ENCODE measurements around the gene CEACAM20.
A peak's percentile ranks its signal among the peaks of the same experiment; 100 is the strongest.

The CEACAM20 gene

DNA sequence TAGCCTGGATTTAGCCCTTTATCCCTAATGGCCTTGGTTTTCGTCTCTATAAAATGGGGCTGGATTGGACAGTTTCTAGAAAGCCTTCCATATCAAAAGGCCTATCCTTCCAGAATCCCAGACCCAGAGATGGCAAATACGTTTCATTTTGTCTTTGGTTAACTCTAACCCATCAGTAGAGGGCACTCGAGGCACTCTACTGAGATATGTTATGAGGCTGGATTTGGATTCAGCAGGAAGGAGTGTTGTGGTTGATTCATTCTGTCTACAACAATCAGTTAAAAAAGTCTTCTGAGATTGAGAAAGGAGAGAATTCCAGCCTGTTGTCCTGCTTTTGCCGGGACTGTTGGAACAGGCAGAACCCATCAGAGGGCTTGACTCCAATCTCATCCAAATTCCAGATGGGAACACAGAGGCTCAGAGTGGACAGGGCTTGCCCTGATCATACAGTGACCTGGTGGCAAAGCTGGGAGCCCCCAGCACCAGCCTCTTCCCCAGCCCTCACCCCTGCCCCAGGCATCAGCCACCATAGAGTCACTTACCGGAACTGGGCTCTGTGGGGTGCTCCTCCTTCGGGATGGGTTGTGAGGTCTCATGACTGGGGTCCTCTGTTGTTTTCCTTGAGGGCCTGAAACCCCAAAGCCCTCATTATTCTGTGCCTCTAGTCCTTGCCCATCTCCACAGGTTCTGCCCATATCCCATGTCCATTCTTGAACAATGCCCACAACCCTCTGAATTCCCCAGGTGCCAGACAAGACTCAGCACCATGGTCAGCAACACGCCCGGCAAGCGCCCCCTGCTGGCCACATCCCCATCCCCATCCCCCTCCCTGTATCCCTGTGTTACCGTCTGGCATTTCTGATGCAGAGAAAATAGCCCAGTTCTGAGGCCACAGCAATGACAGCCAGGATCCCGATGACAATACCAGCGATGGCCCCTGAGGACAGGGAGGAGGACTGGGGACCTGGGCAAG, 16.9 kb downstream of the CEACAM20 start:
- ChIA-PET CTCF (interaction anchor here (0.6 kb wide), 1 partner anchor 687 kb away, joined by 3 read pairs; no protein-coding TSS in a partner anchor), POLR2A (no interaction called here)
- no peak for TF ChIP-seq NFRKB (IDR thresholded peaks at IDR 0.05)
- peak; percentile 60 for DNase-seq (ENCODE audit: extremely low spot score)

DNA sequence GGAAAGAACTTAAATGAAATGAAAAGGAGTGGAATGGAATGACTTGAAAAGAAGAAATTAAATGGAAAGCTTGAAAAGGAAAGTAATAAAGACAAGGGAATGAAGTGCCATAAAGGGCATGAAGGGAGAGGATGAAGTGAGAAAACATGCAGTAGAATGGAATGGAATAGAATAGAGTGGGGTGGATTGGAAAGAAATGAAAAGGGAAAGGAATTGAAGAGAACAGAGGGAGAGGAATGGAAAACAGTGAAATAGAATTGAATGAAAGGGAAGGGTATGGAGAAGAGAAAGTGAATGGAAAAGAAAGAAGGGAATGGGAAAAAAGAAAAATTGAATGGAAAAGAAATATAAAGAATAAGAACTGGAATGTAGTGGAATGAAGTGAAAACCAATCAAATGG, 20.0 kb downstream of the CEACAM20 start:
- DNase-seq (ENCODE audit: extremely low spot score): no peak
- ChIA-PET CTCF (no interaction called here), POLR2A (no interaction called here)
- no peak for TF ChIP-seq TARDBP (IDR thresholded peaks at IDR 0.05)
- no peak for TF ChIP-seq ELF4 (IDR thresholded peaks at IDR 0.05)
- no peak for TF ChIP-seq FOXM1 (IDR thresholded peaks at IDR 0.05; ENCODE audit: borderline replicate concordance)
- TF ChIP-seq FOXA1 (IDR thresholded peaks at IDR 0.05): no peak
- no peak for TF ChIP-seq L3MBTL2 (conservative IDR thresholded peaks at IDR 0.05)
- TF ChIP-seq, protein P1, sequence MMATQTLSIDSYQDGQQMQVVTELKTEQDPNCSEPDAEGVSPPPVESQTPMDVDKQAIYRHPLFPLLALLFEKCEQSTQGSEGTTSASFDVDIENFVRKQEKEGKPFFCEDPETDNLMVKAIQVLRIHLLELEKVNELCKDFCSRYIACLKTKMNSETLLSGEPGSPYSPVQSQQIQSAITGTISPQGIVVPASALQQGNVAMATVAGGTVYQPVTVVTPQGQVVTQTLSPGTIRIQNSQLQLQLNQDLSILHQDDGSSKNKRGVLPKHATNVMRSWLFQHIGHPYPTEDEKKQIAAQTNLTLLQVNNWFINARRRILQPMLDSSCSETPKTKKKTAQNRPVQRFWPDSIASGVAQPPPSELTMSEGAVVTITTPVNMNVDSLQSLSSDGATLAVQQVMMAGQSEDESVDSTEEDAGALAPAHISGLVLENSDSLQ (IDR thresholded peaks at IDR 0.05): no peak
- TF ChIP-seq CTBP1 (IDR thresholded peaks at IDR 0.05; ENCODE audit: borderline replicate concordance): no peak
- no peak for TF ChIP-seq NFRKB (IDR thresholded peaks at IDR 0.05)
- no peak for TF ChIP-seq FOXK2 (IDR thresholded peaks at IDR 0.05)
- no peak for TF ChIP-seq ARNT (IDR thresholded peaks at IDR 0.05)
- TF ChIP-seq ZNF384 (IDR thresholded peaks at IDR 0.05): no peak
- no peak for TF ChIP-seq BHLHE40 (IDR thresholded peaks at IDR 0.05; ENCODE audit: borderline replicate concordance)
- no peak for TF ChIP-seq HDGF (IDR thresholded peaks at IDR 0.05; ENCODE audit: borderline replicate concordance)
- no peak for TF ChIP-seq LEF1 (IDR thresholded peaks at IDR 0.05; ENCODE audit: borderline replicate concordance)
- no peak for TF ChIP-seq SP1 (IDR thresholded peaks at IDR 0.05)
- no peak for TF ChIP-seq SUZ12 (IDR thresholded peaks at IDR 0.05)

DNA sequence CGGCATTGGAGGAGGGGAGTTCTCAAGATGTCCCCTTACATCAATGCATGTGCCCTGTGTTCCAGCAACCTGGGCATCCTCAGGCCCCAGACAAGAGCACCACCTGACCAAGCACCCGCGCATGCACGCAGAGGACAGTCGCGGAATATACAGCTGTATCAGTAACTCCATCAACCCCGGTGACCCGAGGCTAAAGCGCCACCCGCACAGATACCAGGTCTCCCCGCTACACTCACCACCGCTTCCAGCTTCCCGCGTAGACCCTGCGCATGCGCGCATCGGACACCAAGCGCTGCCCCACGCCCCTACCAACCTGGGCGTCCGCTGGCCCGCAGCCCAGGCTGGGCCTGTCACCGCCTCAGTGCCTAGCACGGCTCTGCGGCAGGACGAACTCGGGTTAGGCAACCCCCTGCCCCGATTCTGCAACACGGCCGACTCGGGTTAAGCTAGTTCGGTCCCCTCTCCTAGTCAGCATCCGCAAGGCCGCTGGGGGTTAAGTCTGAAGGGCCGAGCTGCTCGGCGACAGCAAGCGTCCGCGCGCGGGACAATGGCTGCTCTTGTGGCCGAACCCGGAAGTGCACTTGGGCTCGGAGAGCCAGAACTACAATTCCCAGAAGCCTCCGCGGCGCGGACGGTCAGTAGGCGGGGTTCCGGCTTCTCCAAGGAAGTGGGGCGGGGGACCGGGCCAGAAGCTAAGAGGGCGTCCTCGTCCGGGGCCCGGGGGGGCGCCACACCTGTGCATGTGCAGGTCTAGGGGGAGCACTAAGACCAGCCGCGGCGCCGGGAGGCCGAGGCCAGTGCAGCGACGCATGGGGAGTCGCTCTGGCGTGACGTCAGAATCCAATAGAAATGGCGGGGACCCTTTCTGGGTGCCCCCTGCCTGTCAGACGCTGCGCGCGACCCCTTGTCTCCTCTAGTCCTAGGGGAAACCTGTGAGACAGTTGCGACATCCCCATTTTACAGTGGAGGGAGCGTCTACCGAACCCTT, 29.2 kb downstream of the CEACAM20 start, which contains the start of gene ZNF180:
ZNF180 (minus strand) TSS at position 561 of the 988 bp plus-strand sequence. CDS start 3,188 bp downstream, outside the sequence.
- POLR2A ChIA-PET: interaction anchor here (0.7 to 1.4 kb wide), 7 partner anchors 9 to 406 kb away, joined by 3 to 7 read pairs (median 3); partner anchors contain the start of genes ZNF224, ZNF226 and ZNF227
- CTCF ChIA-PET: interaction anchor here (0.6 kb wide), 1 partner anchor 456 kb away, joined by 3 read pairs; no protein-coding TSS in a partner anchor
- DNase-seq (ENCODE audit: extremely low spot score): peak; percentile 95
- TF ChIP-seq FOXA1 (IDR thresholded peaks at IDR 0.05) (no peak), FOXM1 (IDR thresholded peaks at IDR 0.05; ENCODE audit: borderline replicate concordance) (no peak), CTBP1 (IDR thresholded peaks at IDR 0.05; ENCODE audit: borderline replicate concordance) (no peak), ZNF384 (IDR thresholded peaks at IDR 0.05) (no peak), HDGF (IDR thresholded peaks at IDR 0.05; ENCODE audit: borderline replicate concordance) (no peak), LEF1 (IDR thresholded peaks at IDR 0.05; ENCODE audit: borderline replicate concordance) (no peak), L3MBTL2 (conservative IDR thresholded peaks at IDR 0.05) (peak; percentile 92), ELF4 (IDR thresholded peaks at IDR 0.05) (peak; percentile 99), TARDBP (IDR thresholded peaks at IDR 0.05) (no peak), NFRKB (IDR thresholded peaks at IDR 0.05) (no peak), SUZ12 (IDR thresholded peaks at IDR 0.05) (no peak)

DNA sequence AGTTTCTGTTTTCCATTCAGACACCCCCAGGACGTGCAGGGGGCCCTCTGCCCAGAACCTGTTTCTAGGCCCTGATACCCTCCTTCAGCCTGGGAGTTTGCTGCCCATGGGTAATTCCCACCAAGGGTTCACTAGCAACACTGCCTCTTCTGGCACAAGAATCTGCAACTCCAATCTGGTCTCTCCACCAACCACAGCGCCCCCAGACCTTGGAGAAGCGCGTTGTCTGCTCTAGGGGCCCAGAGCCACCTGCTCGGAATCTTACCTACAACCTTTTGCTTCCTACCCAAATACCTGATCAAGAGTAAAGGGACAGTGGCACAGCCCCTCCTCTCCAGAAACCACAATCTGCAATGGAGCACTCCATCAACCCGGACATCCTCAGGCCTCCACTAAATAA, 29.9 kb downstream of the CEACAM20 start:
- ChIA-PET CTCF (no interaction called here), POLR2A (interaction anchor here (0.7 to 1.4 kb wide), 6 partner anchors 8 to 405 kb away, joined by 3 to 7 read pairs (median 3); partner anchors contain the start of genes ZNF224 and ZNF226)
- no peak for DNase-seq (ENCODE audit: extremely low spot score)
- TF ChIP-seq SP1 (IDR thresholded peaks at IDR 0.05) (no peak), FOXM1 (IDR thresholded peaks at IDR 0.05; ENCODE audit: borderline replicate concordance) (no peak), NFRKB (IDR thresholded peaks at IDR 0.05) (no peak), L3MBTL2 (conservative IDR thresholded peaks at IDR 0.05) (no peak), SUZ12 (IDR thresholded peaks at IDR 0.05) (no peak), ZNF384 (IDR thresholded peaks at IDR 0.05) (no peak), FOXK2 (IDR thresholded peaks at IDR 0.05) (no peak), HDGF (IDR thresholded peaks at IDR 0.05; ENCODE audit: borderline replicate concordance) (no peak), CTBP1 (IDR thresholded peaks at IDR 0.05; ENCODE audit: borderline replicate concordance) (no peak), FOXA1 (IDR thresholded peaks at IDR 0.05) (no peak), LEF1 (IDR thresholded peaks at IDR 0.05; ENCODE audit: borderline replicate concordance) (no peak), TARDBP (IDR thresholded peaks at IDR 0.05) (no peak)
- TF ChIP-seq, protein P1 (IDR thresholded peaks at IDR 0.05): no peak

DNA sequence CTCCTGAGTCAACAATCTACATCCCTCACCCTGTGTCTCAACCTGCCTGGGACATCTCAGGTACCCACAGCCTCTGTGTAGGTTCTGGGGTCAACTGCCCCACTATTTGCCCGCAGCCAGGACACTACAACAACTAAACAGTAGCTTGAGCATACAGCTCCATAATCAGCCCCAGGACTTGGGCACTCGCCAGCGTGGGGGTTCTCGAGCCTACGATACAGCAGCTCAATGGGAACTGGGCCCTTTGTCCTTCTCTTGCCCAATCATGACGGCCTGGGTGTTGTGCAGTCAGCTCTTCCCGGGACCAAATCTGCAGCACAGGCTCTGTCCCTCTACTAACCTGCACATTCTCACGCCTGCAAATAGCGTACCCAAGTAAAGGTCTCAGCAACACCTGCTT, 30.5 kb downstream of the CEACAM20 start:
- no peak for TF ChIP-seq FOXA1 (IDR thresholded peaks at IDR 0.05)
- no peak for TF ChIP-seq FOXK2 (IDR thresholded peaks at IDR 0.05)
- no peak for TF ChIP-seq NFRKB (IDR thresholded peaks at IDR 0.05)
- TF ChIP-seq ZNF384 (IDR thresholded peaks at IDR 0.05): no peak
- no peak for TF ChIP-seq BHLHE40 (IDR thresholded peaks at IDR 0.05; ENCODE audit: borderline replicate concordance)
- TF ChIP-seq TARDBP (IDR thresholded peaks at IDR 0.05): no peak
- TF ChIP-seq ELF4 (IDR thresholded peaks at IDR 0.05): no peak
- TF ChIP-seq LEF1 (IDR thresholded peaks at IDR 0.05; ENCODE audit: borderline replicate concordance): no peak
- ChIA-PET CTCF (no interaction called here), POLR2A (no interaction called here)
- DNase-seq (ENCODE audit: extremely low spot score): no peak
